ENCODE data around the gene NF1.
"Not testable (repeated sequence)": the region's sequence is repeated elsewhere in the genome, so short reads cannot be mapped to it uniquely, and the experiment has no call there.

GRCh38 chr17:31090650-31091049 is 4.1 kb upstream of the NF1 start:
- TF ChIP-seq CTCF (IDR thresholded peaks at IDR 0.05); MAX (IDR thresholded peaks at IDR 0.05; ENCODE audit: low read depth); FOXM1 (IDR thresholded peaks at IDR 0.05; ENCODE audit: low read depth); MXI1 (IDR thresholded peaks at IDR 0.05; ENCODE audit: low read depth, low read length); USF2 (IDR thresholded peaks at IDR 0.05; ENCODE audit: borderline replicate concordance, low read depth, low read length); GATA2 (CRISPR knock-in tag; IDR thresholded peaks at IDR 0.05); POLR2AphosphoS5 (IDR thresholded peaks at IDR 0.05; ENCODE audit: low read depth, low read length); RAD21 (IDR thresholded peaks at IDR 0.05; ENCODE audit: low read length); REST (IDR thresholded peaks at IDR 0.05; ENCODE audit: low read depth, low read length): not testable (repeated sequence)
